HG03045 (cell line): Measurements from ENCODE around the gene ANKRD45.
"Not testable (repeated sequence)": the region's sequence is repeated elsewhere in the genome, so short reads cannot be mapped to it uniquely, and the experiment has no call there.

Source experiments
- ATAC-seq: cut with Tn5 transposase; IDR thresholded peaks from one replicate; pipeline ENCODE4 v1.9.1; 2021; ENCODE audit warnings: mild to moderate bottlenecking, moderate library complexity; ENCODE audit not compliant: unreplicated experiment

ANKRD45 gene

GRCh38 chr1:173669491-173669941 is at the start of gene ANKRD45:
Gene ANKRD45, minus strand, starts transcription at chr1:173669851. Its CDS starts 10,433 bp downstream, at chr1:173659418.
- no peak for ATAC-seq

GRCh38 chr1:173717238-173717637 is 47.6 kb upstream of the ANKRD45 start:
- ATAC-seq, result no peak

GRCh38 chr1:173715538-173715844 is 45.8 kb upstream of the ANKRD45 start:
- no peak for ATAC-seq

DNA sequence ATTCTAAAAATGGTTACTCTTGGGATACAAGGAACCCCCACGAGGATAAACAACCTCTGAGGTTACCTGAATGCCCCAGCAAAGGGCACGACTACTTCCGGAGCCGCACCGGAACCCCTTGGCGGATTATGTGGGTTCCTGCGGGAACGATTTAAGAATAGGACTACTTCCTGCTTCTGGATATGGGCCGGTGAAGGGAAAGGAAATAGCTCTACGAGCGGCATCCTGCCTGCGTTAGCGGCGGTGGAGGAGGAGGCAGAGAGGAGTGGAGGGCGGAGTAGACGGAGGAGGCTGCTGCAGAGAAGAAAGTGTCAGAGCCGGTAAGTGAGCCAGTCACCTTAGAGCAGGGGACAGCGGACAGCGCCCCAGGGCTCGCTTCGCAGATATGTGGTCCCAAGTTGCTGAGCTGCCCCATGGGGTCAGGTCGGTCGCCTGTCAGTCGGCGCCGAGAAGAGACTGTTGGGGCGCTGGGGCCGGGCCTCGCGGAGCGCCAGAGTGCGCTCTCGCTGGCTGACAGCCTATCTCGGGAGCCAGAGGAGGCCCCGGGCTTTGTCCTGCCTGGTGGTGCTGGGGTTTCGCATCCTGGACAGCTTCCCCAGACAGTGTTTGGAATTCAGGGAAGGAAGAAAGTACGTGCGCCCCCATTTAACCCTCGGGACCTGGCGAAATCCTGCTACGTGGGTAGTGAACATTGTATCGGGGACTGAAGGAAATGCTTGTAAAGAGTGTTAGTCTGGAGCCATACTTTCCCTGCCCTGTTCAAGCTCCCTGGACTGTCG is 45.3 kb upstream of the ANKRD45 start, which contains the start of gene KLHL20:
KLHL20 (plus strand) TSS at position 223 of the 779 bp plus-strand sequence. CDS start 1,063 bp downstream, outside the sequence.
- peak; percentile 95 for ATAC-seq

DNA sequence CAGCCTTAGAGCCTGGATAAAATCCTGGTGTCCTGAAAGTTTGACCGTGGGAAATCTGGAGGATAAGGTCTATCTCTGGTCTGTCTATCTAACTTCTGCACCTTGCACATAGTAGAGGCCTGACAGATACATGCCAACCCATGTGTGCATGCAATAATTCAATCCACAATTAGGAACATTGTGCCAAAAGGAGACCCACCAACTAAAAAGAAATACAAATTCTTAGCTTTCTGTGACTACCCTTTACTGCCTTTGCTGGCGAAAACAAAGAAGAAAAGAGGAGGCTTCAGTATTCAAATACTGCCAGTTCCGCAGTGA is 44.7 kb upstream of the ANKRD45 start:
- no peak for ATAC-seq

DNA sequence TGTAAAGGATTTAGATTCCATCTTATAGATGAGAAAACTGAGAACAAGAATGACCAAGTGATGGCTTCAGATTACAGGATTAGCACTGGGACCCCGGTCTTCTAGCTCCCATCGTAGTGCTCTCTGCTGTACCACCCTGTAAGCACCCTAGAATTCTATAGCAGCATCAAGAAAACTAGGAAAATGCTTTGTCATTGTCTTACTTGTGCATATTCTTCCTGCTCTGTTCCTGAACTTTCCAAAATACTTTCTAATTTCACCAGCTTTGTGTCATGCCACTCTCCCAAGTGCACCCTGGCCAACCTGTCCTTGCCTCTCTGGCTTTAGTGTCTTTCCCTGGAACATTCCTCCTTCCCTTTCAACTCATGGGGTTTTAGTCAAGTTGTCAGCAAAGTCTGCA is 39.1 kb upstream of the ANKRD45 start:
- ATAC-seq, result no peak

DNA sequence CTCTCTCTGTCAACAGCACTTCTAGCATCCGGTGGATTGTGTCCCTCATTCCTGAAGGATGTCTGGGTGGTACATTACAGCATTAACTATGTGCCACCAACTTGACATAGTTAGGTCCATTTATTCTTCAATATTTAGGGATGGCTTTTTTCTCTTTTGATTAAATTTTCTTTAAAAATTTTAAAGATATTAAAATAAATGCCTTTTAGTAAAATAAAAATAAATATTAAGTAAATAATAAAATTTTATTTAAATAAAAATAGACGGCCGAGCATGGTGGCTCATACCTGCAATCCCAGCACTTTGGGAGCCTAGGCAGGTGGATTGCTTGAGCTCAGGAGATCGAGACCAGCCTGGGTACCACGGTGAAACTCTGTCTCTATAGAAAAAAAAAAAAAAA is 35.5 kb upstream of the ANKRD45 start:
- no peak for ATAC-seq

GRCh38 chr1:173702736-173703135 is 33.1 kb upstream of the ANKRD45 start:
- no peak for ATAC-seq

- not testable (repeated sequence) for ATAC-seq
These were observed 31.6 kb upstream of the ANKRD45 start for GRCh38 chr1:173701299-173701698.

DNA sequence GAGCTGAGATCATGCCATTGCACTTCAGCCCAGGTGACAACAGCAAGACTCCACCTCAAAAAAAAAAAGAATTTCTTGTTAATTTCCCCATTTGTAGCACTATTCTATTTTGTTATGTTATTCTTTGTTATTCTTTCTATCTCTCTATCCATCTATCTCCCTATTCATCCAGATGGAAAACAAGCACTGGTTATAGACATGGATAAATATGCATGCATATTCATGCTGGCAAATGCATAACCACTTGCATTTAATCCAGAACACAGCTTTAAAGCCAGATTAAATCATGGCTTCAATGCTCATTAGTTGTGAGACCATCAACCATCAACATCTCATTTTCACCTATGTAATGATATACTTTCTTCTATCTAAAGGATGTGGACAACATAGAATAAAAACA is 23.6 kb upstream of the ANKRD45 start:
- no peak for ATAC-seq

GRCh38 chr1:173688300-173688699 is 18.6 kb upstream of the ANKRD45 start:
- no peak for ATAC-seq

GRCh38 chr1:173685121-173685520 is 15.5 kb upstream of the ANKRD45 start:
- ATAC-seq, result not testable (repeated sequence)

DNA sequence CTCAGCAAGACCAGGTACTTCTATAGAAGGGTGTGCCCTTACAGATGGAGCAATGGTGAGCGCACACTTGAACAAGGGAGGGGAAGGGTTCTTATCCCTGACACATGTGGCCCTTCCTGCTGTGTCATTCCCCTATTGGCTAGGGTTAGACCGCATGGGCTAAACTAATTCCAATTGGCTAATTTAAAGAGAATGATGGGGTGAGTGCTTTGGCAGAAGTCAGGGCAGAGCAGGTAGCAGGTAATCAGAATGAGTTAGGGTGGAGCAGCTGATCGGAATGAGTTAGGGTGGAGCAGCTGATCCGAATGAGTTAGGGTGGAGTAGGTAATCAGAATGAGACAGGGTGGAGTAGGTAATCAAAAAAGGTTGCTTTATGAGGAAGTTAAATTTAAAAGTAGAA is 14.2 kb upstream of the ANKRD45 start:
- not testable (repeated sequence) for ATAC-seq

GRCh38 chr1:173682184-173682583 is 12.5 kb upstream of the ANKRD45 start:
- no peak for ATAC-seq

DNA sequence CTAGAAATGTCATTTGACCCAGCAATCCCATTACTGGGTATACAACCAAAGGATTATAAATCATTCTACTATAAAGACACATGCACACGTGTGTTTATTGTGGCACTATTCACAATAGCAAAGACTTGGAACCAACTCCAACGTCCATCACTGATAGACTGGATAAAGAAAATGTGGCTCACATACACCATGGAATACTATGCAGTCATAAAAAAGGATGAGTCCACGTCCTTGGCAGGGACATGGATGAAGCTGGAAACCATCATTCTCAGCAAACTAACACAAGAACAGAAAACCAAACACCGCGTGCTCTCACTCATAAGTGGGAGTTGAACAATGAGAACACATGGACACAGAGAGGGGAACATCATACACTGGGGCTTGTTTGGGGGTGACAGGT is 10.5 kb upstream of the ANKRD45 start:
- ATAC-seq, result not testable (repeated sequence)

DNA sequence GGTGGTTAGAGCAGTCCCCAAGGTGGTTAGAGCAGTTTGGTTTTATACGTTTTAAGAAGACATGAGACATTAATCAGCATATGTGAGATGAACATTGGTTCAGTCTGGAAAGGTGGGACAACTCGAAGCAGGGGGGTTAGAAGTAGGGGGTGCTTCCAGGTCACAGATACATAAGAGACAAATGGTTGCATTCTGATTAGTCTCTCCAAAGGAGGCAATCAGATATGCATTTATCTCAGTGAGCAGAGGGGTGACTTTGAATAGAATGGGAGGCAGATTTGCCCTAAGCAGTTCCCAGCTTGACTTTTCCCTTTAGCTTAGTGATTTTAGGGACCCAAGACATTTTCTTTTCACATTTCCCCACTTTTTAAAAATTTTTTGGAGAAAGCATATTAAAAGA is 4.8 kb upstream of the ANKRD45 start:
- not testable (repeated sequence) for ATAC-seq

DNA sequence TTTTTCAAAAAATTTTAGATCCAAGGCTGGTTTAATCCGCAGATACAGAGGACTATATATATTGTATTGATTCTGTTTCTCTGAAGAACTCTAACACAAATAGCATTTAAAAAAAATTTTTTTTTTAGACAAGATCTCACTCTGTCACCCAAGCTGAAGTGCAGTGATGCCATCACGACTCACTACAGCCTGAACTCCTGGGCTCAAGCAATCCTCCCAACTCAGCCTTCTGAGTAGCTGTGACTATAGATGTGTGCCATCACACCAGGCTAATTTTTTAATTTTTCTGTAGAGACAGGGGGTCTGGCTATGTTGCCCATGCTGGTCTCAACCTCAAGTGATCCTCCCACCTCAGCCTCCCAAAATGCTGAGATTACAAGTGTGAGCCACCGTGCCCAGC is 3.0 kb downstream of the ANKRD45 start:
- ATAC-seq, result no peak

- no peak for ATAC-seq
These were observed 6.5 kb downstream of the ANKRD45 start for GRCh38 chr1:173663159-173663558.

DNA sequence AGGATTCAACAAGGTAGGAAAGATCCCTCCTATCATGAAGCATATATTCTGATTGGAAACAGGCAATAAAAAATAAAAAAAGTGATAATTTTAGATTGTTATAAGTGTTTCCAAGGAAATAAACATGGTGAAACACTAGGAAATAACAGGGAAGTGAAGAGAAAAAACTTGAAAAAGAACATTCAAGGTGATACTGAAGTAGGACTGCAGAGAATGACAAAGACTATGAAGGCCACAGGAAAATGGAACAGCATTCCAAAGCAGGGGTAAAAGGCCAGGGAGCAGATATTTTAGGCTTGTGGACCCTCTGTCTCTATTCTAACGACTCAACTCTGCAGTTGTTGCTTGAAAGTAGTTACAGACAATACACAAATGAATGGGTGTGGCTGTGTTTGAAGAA is 7.9 kb downstream of the ANKRD45 start:
- no peak for ATAC-seq

- no peak for ATAC-seq
These were observed 8.4 kb downstream of the ANKRD45 start for GRCh38 chr1:173661271-173661670.

DNA sequence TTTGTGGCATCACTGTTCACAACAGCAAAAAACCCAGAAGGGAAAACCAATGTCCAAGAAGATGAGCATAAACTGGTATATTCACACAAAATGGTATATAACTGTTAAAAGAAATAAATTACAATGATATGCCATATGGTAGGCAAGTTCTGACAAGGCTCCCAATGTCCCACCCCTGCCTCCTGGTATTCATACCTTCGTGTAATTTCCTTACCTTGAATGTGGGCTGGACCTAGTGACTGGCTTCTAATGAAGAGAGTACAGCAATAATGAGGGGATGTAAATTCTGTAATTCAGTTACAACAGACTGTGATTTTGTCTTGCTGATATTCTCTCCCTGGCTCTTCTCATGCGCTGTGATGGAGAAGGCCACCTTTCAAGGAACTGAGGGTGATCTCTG is 9.3 kb downstream of the ANKRD45 start:
- ATAC-seq, result no peak

DNA sequence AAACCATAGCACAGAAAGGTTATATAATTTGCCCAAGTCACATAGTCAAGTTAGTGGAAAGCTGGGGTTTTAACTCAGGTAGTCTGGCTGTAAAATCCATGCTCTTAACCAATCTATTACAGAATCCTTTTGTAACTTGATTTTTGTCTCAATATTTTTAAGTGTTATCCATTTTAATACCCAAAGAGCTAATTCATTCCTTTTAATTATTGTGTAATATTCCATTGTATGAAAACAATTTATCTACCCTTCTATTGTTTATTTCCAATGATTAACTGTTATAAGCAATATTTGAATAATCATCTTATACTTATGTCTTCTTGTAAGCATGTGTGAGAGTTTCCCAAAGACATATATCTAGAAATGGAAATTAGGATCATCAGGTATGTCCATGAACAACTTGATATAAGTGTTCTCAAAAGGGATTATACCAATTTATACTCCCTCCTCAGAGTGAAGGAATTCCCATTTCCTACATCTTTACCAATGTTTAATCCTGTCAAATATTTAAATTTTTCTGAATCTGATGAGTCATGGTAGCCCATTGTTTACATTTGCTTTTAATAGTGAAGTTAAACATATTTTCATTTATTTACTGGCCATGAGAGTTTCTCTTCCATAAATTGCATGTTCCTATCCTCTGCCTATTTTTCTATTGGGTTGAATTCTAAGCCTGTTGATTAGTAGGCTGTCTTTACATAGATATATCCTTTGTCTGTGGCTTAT is 20.6 kb downstream of the ANKRD45 start:
- no peak for ATAC-seq
